Left kidney (tissue), 2 donors: Measurements from ENCODE around the gene DYNLL1. TPM values are rescaled to one million over a fixed set of nuclear protein-coding genes. Genes with fewer than 3 reads are reported as not detected.
"Not testable (repeated sequence)": the region's sequence is repeated elsewhere in the genome, so short reads cannot be mapped to it uniquely, and the experiment has no call there.

ENCODE experiments used
- DNase-seq: peaks from one replicate; pipeline ENCODE4 v3.0.0-alpha.2; 2013
- polyA plus RNA-seq: library from polyadenylated mRNA; unstranded; fragments of 120-200 nt; gene quantifications from one replicate; pipeline ENCODE4 v1.2.1, GENCODE V29; 2013; ENCODE audit not compliant: insufficient read length

The DYNLL1 gene
- polyA plus RNA-seq, 1 donor, result 446 TPM

DNA sequence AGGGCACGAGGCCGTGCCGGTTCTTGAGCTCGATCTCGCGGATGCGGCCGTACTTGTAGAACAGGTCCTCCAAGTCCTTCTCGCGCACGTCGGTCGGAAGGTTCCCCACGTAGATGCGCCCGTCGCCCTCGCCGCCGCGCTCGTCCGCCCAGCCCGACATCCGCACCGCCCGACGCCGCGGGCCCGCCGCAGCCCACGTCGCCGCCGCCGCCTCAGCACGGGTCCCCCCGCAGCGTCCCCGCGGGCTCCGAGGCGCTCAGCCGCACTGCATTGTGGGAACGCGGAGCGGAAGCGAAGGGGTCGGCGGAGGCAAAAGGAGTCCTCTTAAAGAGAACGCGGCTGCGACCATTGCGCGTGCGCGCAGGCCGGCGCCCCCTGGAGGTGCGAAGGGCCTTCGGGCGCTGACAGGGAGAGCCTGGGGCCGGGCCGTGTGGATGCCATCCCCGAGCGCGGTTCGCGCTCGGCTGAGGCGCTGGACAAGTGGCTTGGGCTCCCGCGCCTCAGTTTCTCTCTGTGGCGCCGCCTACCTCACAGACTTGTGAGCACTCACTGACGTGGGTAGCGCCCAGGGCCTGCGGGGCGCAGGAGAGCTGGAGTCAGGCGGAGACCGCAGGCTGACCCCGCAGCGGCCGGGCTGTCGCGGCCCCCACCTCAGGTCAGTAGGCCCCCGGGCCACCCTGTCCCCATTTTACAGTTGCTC is 26.3 kb upstream of the DYNLL1 start, which contains the start of gene SRSF9:
TSS of gene SRSF9 (minus strand) at position 299 of the 700 bp plus-strand sequence. CDS start at position 160, 139 bp downstream.
- peak; percentile 96 for DNase-seq

DNA sequence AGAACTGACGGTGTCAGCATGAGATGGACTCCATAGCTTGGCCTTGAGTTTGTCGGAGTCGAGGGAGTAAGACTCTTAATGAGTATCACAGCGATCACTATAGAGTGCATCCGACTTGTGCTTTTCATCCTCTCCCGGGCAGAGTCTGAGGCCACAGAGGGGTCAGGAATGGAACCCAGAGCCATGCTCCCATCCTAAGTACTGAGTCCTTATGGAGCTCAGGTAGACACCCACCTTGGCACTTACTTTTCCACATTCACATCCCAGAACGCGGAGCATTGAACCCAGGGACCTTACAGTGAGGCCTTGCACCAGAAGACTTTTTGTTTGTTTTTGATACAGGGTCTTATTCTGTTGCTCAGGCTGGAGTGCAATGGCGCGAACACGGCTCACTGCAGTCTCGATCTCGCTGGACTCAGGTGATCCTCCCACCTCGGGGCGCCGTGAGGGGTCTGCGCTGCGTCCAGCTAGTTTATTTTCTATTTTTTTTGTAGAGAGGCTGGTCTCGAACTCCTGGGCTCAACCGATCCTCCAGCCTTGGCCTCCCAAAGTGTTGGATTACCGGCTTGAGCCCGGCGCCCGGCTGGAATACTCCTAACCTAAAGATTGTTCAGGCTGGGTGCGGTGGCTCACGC is 25.6 kb upstream of the DYNLL1 start:
- no peak for DNase-seq

- DNase-seq, result no peak
Measured at GRCh38 chr12:120472521-120472920, 23.4 kb upstream of the DYNLL1 start.

DNA sequence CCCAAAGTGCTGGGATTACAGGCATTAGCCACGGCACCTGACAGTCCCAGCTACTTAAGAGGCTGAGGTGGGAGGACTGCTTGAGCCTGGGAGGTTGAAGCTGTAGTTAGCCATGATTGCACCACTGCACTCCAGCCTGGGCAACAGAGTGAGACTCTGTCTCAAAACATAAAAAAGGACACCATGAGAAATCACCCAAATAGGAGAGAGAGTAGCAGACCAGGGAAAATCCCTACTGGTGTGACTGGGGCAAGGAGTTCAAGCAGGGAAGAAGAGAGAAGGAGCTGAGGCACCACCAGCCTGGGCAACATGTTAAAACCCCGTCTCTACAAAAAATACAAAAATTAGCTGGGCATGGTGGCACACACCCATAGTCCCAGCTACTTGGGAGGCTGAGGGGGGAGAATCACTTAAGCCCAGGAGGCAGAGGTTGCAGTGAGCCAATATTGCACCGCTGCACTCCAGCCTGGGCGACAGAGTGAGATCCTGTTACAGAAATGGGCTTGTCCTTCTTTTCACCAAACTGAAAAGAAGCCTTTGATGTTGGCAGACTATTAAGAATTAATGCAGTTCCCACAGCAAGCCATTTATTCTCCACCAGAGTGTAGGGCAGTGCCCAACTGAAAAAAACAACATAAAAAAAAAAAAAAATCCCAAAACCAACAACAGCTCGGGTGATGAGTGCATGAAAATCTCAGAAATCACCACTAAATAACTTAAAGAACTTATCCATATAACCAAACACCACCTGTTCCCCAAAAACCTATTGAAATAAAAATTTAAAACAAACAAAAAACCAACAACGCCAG is 21.9 kb upstream of the DYNLL1 start:
- DNase-seq, result no peak

GRCh38 chr12:120474616-120474960 is 21.3 kb upstream of the DYNLL1 start:
- peak; percentile 50 for DNase-seq

DNA sequence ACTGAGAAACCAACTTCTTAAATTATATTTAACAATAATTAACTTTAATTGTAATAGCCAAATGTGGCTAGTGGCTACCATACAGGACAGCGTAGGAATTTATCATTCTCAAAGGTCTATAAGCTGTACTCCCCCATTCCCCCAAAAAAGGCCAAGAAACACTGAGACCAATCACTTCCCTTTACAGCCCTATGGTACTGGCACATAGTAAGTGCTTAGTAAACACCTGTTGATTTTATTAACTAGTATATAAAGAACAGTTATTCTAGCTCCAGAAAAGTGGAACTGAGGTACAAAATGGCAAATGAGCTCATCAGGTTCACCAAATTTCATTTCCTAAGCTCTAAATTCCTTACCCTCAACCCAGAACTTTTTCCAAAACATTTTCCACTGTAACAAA is 20.3 kb upstream of the DYNLL1 start:
- DNase-seq, result no peak

- no peak for DNase-seq
Measured at GRCh38 chr12:120479458-120479857, 16.5 kb upstream of the DYNLL1 start.

GRCh38 chr12:120480211-120480610 is 15.7 kb upstream of the DYNLL1 start:
- DNase-seq, result no peak

DNA sequence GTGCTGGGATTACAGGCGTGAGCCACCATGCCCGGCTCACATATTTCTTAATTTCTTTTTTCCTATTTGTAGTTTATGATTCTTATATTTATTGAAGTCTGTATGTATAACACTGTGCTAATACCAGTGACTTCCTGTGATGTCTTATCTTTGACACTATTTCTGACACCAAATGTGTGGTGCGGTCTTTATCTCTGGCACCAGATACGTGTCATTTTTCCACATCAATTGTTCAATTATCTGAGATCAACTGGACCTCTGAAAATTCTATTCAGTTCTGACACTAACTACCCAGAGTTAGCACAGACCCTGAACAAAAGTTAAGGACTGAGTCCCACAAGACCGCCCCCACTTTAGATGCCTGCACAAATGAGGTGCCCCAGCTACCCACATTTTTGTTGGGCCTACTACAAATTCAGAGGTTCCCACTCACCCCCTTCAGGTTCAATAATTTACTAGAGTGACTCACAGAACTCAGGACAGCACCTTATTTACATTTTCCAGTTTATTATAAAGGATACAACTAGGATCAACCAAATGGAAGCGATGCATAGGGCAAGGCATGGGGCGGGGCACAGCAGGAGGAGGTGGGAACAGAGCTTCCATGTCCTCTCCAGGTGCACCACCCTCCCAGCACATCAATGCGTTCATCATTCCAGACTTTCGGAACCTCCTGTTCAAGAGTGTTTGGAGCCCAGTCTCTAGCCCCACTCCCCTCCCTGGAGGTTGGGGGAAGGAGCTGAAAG is 14.7 kb upstream of the DYNLL1 start:
- no peak for DNase-seq

GRCh38 chr12:120483621-120484020 is 12.3 kb upstream of the DYNLL1 start:
- no peak for DNase-seq

DNA sequence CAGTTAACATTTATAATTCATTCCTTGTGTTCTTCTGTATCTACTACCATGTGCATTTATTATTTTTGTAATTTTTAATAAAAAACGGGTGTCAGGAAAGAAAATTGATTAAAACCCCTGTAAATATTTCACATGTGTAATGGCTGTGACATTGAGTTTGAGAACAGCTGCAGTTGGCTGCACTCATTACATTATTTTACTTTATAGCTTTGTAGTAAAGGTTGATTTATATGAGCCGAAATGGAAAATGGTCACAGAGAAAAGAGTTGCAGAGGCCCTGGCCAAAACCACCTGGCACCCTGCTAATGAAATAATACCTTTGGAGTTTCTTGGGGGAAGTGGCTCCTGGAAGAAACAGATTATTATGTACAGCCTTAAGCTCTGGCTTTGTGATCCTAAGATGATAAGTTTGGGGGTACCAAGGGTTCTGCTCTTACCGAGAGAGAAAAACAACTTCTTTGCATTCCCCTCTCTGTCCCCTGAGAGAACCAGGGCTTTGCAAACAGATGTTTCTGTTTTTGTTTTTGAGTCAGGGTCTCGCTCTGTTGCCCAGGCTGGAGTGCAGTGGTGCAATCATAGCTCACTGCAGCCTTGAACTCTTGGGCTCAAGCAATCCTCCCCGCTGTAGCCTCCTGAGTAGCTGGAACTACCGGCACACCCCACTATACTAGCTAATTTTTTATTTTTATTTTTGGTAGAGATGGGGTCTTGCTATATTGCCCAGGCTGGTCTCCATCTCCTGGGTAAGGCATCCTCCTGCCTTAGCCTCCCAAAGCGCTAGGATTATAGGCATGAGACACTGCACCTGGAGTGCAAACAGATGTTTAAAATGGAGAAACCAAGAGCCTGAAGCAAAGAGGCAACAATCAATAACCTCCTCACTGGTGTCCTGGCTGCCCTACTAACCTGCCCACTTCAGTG is 9.7 kb upstream of the DYNLL1 start:
- peak; percentile 21 for DNase-seq

DNA sequence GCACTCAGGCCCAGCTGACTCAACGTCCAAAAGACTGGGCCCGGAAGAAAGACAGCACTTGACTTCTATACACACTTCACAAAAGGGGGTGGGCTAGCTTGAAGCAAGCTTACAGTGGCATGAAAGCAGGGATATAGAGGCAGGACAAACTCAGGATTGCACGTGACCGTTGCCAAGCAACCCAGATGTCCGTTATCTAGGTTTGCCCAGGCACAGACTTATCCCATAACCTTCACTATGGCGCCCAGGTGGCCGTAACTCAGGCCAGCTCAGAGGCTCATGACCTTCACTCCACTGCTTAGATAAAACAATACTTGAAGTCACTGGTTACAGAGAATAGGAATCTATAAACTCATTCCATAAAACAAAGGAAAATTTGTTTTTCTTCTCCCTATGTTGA is 8.4 kb upstream of the DYNLL1 start:
- not testable (repeated sequence) for DNase-seq

GRCh38 chr12:120488057-120488640 is 7.8 kb upstream of the DYNLL1 start:
- DNase-seq, result no peak

DNA sequence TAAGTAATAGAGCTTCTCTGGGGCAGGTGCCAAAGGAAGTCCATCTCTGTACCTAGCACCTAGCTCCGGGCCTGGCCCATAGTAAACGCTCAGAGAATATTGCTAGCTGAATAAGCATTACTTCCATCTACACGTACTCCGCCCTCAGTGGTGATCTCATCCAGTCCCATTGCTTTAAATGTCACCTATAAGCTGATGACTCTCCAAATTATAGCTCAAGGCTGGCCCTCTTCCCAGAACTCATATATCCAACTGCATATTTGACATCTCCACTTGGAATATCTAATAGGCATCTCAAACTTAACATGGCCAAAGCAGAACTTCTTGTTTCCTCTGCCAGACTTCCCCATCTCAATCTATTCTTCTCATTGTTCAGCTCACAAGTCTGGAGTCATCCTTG is 6.9 kb upstream of the DYNLL1 start:
- no peak for DNase-seq

- no peak for DNase-seq
Measured at GRCh38 chr12:120490325-120490724, 5.6 kb upstream of the DYNLL1 start.

DNA sequence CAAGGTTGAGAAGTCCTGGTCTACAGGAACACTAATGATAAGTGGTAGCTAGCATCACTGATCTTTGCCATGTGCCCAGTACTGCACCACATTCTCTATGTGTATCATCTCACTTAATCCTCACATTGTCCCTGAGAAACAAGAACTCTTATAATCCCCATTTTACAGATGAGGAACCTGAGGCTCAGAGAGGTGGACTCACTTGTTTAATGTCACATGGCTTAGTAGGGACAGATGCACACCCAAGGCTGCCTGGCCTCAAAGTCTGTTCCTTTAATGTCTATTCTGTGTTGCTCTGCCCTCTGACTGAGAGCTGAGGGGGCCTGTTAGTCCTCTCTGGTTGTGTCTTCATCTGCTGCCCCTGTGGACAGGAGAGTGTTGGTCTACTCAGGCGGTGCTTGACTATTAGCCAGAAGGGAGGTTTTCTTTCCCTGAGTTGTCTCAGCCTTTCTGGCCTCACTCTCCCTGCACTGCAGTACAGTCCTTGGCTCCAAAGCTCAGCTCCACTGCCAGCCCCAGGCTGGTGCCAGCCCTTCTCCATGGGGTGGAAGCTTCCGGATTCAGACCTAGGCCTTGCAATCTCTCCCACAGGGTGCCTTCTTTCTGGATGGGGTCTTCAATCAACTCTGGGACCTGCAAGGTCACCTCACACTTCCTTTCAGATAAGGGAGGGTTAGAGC is 4.9 kb upstream of the DYNLL1 start:
- DNase-seq, result no peak

- no peak for DNase-seq
Measured at GRCh38 chr12:120495186-120495730, 655 bp upstream of the DYNLL1 start.

GRCh38 chr12:120496413-120497340 is 764 bp downstream of the DYNLL1 start:
- peak; percentile 52 for DNase-seq
